Measurements from ENCODE around the gene SPAG9. TPM values are rescaled to one million over a fixed set of nuclear protein-coding genes. Genes with fewer than 3 reads are reported as not detected.

SPAG9 gene
- total RNA-seq, 1 donor: 192 TPM

- Histone ChIP-seq H3K27me3 (ENCODE audit: insufficient read depth, low read length) (no peaks in the 10 kb centered on the region), H3K4me3 (ENCODE audit: insufficient read depth, low read length) (no peak overlapping the region), H3K79me2 (ENCODE audit: insufficient read depth, low read length) (no peaks in the 10 kb centered on the region), H3K36me3 (ENCODE audit: insufficient read depth, low read length) (peaks cover 19% of the 10 kb centered on the region), H3K4me2 (ENCODE audit: insufficient read depth, low read length) (no peak overlapping the region), H4K20me1 (ENCODE audit: insufficient read depth, low read length) (no peaks in the 10 kb centered on the region), H3K27ac (ENCODE audit: low read depth, low read length) (no peak overlapping the region), H3K9me3 (ENCODE audit: low read depth, low read length) (no peaks in the 10 kb centered on the region), H2AFZ (ENCODE audit: low read length) (no peak overlapping the region), H3K4me1 (ENCODE audit: insufficient read depth, low read length) (no peaks in the 10 kb centered on the region)
- DNase-seq (ENCODE audit: insufficient read length, low spot score, missing footprints): no peak
- no peak for TF ChIP-seq CTCF (IDR thresholded peaks at IDR 0.05; ENCODE audit: extremely low read depth, low read depth, low read length)
Observed at GRCh38 chr17:50959341-50959740, 161.3 kb downstream of the SPAG9 start.

- Histone ChIP-seq H3K9me3 (ENCODE audit: low read depth, low read length) (no peaks in the 10 kb centered on the region), H3K36me3 (ENCODE audit: insufficient read depth, low read length) (peaks cover 19% of the 10 kb centered on the region), H4K20me1 (ENCODE audit: insufficient read depth, low read length) (no peaks in the 10 kb centered on the region), H3K27ac (ENCODE audit: low read depth, low read length) (no peak overlapping the region), H3K79me2 (ENCODE audit: insufficient read depth, low read length) (no peaks in the 10 kb centered on the region), H2AFZ (ENCODE audit: low read length) (no peak overlapping the region), H3K4me3 (ENCODE audit: insufficient read depth, low read length) (no peak overlapping the region), H3K4me1 (ENCODE audit: insufficient read depth, low read length) (no peaks in the 10 kb centered on the region), H3K4me2 (ENCODE audit: insufficient read depth, low read length) (no peak overlapping the region), H3K27me3 (ENCODE audit: insufficient read depth, low read length) (no peaks in the 10 kb centered on the region)
- TF ChIP-seq CTCF (IDR thresholded peaks at IDR 0.05; ENCODE audit: extremely low read depth, low read depth, low read length): no peak
- no peak for DNase-seq (ENCODE audit: insufficient read length, low spot score, missing footprints)
Observed at GRCh38 chr17:50957600-50958575, 162.8 kb downstream of the SPAG9 start.

- Histone ChIP-seq H2AFZ (ENCODE audit: low read length) (no peak overlapping the region), H3K4me1 (ENCODE audit: insufficient read depth, low read length) (peaks cover 3% of the 10 kb centered on the region), H3K79me2 (ENCODE audit: insufficient read depth, low read length) (no peaks in the 10 kb centered on the region), H3K4me3 (ENCODE audit: insufficient read depth, low read length) (no peak overlapping the region), H4K20me1 (ENCODE audit: insufficient read depth, low read length) (no peaks in the 10 kb centered on the region), H3K36me3 (ENCODE audit: insufficient read depth, low read length) (peaks cover 17% of the 10 kb centered on the region), H3K27me3 (ENCODE audit: insufficient read depth, low read length) (no peaks in the 10 kb centered on the region), H3K9me3 (ENCODE audit: low read depth, low read length) (no peaks in the 10 kb centered on the region), H3K27ac (ENCODE audit: low read depth, low read length) (no peak overlapping the region), H3K4me2 (ENCODE audit: insufficient read depth, low read length) (no peak overlapping the region)
- peak; percentile 84 for TF ChIP-seq CTCF (IDR thresholded peaks at IDR 0.05; ENCODE audit: extremely low read depth, low read depth, low read length)
- peak; percentile 92 for DNase-seq (ENCODE audit: insufficient read length, low spot score, missing footprints)
Observed at GRCh38 chr17:50956750-50957523, 163.7 kb downstream of the SPAG9 start.

DNA sequence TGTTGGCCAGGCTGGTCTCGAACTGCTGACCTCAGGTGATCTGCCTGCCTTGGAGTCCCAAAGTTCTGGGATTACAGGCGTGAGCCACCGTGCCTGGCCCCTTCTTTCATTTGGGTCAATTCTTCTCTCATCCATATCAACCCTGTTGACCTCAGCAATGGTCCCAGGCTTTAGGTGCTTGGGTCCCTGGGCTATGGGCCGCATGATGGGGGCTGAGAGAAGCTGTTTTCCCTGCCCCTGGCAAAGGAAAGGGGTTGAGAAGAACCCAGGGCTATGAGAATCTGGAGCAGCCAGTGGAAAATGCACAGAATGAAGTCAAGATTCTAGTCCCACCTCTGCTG is 164.3 kb downstream of the SPAG9 start:
- Histone ChIP-seq H3K4me3 (ENCODE audit: insufficient read depth, low read length) (no peak overlapping the region), H3K36me3 (ENCODE audit: insufficient read depth, low read length) (peaks cover 14% of the 10 kb centered on the region), H3K79me2 (ENCODE audit: insufficient read depth, low read length) (no peaks in the 10 kb centered on the region), H3K4me1 (ENCODE audit: insufficient read depth, low read length) (peaks cover 7% of the 10 kb centered on the region), H4K20me1 (ENCODE audit: insufficient read depth, low read length) (no peaks in the 10 kb centered on the region), H3K4me2 (ENCODE audit: insufficient read depth, low read length) (no peak overlapping the region), H3K27ac (ENCODE audit: low read depth, low read length) (no peak overlapping the region), H2AFZ (ENCODE audit: low read length) (no peak overlapping the region), H3K9me3 (ENCODE audit: low read depth, low read length) (no peaks in the 10 kb centered on the region), H3K27me3 (ENCODE audit: insufficient read depth, low read length) (no peaks in the 10 kb centered on the region)
- TF ChIP-seq CTCF (IDR thresholded peaks at IDR 0.05; ENCODE audit: extremely low read depth, low read depth, low read length): no peak
- DNase-seq (ENCODE audit: insufficient read length, low spot score, missing footprints): no peak
